Stimulated activated CD8-positive, alpha-beta memory T cell treated with anti-CD3 and anti-CD28 coated beads, Interleukin-4, amount 100 ng/mL, for 1 hour (primary cell): Measurements from ENCODE around the gene USF2.
"Not testable (repeated sequence)": the region's sequence is repeated elsewhere in the genome, so short reads cannot be mapped to it uniquely, and the experiment has no call there.

Experiments
- DNase-seq, 2 donors: peaks; one replicate each; pipeline ENCODE4 v3.0.0-alpha.2; 2020; ENCODE audit warnings: low read depth in 2 of 2, low spot score in 1 of 2

The USF2 gene, protein sequence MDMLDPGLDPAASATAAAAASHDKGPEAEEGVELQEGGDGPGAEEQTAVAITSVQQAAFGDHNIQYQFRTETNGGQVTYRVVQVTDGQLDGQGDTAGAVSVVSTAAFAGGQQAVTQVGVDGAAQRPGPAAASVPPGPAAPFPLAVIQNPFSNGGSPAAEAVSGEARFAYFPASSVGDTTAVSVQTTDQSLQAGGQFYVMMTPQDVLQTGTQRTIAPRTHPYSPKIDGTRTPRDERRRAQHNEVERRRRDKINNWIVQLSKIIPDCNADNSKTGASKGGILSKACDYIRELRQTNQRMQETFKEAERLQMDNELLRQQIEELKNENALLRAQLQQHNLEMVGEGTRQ

DNA sequence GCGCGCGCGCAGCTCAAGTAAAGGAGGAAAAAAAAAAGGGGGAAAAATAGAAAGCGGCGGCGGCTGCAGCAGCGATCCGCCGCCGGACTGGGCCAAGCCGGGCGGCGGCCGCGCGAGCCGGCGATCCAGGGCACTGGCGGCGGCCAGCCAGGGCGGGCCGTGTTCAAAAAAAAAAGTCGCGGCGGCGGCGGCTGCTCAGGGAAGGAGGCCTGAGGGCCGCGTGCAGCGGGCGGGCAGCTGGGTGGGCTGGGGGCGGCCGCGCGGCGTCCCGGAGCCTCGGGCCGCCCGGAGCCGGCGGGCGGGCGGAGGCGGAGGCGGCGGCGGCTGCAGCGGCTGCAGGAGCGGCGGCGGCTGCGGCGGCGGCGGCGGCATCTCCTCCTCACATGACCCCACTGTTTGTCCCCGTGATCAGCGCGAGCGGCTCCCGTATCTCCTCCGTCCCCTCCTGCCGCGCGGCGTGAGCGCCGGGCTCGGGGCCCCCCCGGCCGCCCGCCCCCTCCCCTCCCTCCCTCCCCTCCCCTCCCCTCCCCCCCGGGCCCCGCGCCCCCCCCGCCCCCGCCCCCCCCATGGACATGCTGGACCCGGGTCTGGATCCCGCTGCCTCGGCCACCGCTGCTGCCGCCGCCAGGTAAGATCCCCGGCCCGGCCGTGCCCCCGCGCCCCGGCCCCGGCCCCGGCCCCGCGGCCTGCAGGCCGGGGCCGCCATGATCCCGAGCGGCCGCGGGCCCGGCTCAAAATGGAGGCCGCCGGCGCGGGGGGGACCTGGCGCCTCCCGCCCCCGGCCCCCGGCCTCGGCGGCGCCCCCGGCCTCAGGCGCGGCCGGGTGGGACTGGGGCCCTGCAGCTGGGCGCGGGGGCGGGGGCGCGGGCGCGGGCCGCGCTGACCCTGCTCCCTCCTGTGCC lies at the start of gene USF2:
TSS of gene USF2 (plus strand) at position 427 of the 902 bp plus-strand sequence. CDS start at position 567, 140 bp downstream.
- DNase-seq: peak in 1 of 2 donors; percentile 23

DNA sequence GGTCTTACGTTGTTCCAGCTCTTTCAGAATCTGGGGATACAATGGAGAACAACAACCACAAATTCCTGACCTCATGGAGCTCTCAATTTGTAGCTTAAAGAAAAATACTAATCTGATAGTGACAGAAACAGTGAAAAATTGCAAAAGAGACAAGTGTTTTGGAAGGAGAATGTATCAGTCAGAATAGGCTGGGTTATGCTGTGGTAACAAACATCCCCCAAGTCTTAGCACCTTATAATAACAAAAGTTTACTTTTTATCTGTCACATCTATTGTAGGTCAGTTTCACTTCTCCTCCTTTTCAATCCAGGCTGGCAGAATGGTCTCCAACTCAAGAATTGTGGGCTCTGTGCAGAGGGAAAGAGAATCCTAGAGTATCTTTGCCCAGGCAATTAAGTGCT lies 49.8 kb upstream of the USF2 start:
- no peak for DNase-seq

DNA sequence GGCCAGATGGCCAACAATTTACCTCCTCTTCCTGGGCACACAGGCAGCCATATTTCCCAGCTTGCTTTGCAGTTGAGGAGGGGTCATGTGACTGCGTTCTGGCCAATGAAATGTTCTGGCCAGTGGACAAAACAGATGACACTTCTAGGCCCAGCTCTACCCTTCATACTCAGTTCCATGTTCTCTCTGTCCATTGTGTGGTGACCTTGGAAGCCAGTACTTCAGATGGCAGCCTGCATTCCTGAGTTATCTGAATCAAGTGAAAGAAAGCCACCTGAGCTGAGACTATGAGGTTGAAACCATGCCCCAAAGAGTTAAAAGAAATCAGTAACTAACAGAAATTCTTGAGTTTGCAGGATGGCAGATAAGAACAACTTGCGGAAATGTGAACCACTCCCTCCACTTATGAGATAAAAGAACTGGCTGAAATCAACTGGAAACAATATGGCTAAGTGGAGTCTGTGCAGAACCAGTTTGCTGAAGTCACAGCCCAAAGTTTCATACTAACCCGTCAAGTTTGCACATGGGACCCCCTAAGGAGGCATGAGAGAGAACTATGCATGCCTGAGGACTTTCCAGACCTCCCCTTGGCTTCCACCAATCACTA lies 48.3 kb upstream of the USF2 start:
- no peak for DNase-seq

DNA sequence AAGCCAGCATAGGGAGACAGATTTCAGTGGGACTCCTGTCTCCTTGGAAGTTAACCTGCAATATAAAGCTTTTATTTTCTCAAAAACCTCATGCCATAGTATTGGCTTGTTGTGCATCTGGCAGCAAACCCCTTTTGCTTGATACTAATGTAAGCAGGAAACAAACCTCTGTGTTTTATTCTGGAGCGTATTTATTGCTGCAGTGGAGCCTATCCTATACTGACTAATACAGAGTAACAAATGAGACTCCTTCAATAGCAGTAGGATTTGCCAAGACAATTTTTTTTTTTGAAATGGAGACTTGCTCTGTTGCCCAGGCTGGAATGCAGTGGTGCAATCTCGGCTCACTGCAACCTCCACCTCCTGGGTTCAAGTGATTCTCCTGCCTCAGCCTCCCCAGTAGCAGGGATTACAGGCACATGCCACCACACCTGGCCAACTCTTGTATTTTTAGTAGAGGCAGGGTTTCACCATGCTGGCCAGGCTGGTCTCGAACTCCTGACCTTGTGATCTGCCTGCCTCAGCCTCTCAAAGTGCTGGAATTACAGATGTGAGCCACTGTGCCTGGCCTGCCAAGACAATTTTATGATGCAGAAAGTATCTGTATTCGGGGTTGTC lies 47.7 kb upstream of the USF2 start:
- not testable (repeated sequence) for DNase-seq

DNA sequence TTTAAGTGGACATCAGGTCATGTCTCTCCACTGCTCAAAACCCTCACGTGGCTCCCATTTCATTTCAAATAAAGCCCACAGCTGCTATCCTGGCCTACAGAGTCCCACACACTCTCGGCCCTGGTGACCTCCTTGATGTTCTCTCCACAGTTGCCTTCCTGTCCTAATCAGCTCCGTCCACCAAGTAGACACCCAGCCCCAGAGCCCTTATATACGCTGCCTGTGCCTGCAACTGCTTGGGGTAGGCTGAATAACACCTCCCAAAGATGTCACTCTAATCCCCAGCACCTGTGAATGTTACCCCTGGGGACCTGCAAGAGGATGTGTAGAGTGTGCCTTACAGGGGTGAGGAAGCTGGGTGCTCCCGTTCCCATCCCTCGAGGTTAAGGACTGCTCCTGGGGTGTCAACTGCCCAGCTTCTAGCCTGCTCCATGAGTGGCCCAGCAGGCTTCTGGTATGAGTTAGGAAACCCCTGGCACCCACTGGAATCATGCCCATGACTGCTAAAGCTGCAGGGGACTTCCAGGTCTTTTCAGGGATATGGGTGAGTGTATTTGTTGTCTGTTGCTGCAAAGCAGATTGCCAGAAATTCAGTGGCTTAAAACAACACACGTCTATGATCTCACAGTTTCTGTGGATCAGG lies 46.3 kb upstream of the USF2 start:
- DNase-seq: no peak

DNA sequence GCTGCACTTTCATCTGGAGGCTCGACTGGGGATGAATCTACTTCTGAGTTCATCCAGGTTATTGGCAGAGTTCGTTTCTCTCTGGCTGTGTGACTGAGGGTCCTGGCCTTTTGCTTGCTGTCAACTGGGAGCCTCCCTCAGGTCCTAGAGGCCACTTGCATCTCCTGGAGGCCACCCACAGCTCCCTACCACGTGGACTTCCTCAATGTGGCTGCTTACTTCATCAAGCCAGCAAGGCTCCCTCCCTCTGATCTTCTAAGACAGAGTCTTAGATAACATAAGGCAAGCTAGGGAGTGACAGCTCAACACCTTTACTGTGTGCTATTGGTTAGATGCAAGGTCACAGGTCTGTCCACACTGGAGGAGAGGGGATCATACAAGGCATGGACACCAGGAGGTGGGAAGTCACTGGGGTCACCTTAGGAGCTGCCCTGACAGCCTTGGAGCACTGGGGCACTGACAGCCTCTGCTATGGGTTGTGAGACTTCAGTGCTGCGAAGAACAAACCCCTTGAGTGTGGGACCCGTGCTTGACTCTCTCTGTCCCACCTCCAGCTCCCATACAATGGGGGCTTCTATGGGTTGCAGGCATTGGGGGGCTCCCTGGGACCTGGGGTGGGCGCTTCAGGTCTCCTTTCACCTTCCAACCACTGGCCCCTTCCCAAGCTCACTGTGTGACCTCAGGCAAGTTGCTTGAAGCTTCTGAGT lies 45.5 kb upstream of the USF2 start:
- no peak for DNase-seq

DNA sequence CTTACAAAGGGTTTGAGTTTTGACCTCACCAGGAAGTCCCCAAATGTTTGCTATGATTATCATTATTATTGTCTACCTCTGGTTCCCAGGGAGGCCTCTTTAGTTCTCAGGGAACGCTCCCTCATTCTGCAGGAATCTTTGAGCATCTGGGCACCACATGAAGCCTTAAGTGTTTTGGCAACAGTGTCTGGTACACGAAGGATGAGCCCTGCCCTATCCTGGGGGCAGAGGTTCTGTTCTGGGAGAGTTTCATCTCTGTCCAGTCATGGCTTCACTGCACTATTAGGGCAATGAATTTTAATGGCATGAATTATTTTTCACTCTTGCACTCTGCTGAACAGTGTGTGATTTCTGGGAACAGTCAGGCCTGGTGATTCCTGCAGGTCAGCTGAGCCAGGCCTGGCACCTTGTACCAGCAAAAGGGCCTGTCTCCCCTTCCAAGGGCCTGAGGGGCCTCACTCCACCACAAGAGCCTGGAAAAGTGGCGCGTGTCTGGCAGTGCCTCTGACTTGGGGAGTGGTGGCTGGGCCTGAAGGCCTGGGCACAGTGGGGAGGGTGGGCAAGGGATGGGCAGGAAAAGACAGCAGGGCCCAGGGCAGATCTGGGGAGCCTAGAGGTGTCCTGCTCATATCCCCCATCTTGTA lies 44.8 kb upstream of the USF2 start:
- no peak for DNase-seq

DNA sequence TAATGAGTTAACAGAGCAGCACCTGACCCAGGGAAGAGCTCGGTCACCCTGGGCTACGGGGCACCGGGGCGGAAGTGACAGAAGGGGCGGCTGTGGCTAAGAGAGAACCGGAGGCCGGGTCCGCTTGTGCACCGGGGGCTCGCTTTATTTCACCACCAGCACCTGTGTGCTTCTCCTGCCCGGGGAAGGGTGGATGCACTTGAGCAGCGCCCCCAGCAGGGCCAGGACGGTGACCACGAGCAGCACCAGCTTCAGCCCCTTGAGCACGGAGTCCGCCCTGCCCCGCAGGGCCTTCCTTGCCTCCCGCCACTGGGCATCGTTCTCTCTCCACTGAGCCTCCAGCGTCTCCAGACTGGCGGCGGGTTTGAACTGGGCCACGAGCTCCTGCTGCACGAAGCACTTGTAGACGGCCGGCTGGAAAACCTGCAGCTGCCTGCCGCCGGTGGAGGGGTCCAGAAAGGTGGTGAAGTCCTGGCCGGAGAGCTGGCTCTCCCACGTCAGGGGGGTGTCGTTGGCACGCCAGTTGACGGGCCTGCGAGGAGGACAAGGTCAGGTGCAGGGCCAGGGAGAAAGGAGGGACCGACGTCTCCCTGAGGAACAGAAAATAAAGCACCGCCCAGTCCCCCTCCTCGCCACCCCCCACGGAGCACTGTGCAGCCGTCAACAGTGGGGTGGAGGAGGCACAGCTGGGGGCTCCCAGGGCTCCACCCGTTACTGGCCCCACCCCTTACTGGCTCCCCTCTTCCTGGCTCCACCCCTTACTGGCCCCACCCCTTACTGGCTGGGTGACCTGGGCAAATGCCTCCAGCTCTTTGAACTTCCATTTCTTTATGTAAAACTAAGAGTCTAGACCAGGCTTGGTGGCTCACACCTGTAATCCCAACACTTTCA lies 43.8 kb upstream of the USF2 start:
- no peak for DNase-seq

DNA sequence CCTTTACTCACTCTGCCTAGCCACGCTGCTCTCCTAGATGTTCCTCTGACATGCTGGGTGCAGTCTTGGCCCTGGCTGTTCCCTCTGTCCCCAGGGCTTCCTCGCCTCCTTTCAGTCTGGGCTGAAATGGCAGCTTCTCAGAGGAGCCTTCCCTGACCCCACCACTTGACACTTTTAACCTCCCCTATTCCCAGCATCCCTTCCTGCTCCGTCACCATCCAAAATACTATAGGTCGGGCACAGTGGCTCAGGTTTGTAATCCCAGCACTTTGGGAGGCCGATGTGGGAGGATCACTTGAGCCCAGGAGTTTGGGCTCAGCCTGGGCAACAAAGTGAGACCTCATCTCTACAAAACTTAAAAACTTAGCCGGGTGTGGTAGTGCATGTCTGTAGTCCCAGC lies 42.8 kb upstream of the USF2 start:
- DNase-seq: no peak

DNA sequence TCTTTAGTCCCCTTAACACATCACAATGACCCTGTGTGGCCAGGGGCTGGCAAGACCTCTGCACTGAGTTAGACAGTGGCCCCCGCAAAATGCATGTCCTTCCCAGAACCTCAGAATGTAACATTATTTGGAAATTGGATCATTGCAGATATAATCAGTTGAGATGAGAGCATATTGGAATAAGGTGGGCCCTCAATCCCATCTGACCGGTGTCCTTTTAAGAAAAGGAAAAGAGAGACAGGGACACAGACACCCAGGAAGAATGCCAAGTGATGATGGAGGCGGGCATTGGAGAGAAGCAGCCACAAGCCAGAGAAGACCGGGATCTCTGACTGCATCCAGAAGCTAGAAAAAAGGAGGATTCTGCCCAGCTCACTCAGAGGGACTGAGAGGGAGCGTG lies 42.0 kb upstream of the USF2 start:
- DNase-seq: no peak

DNA sequence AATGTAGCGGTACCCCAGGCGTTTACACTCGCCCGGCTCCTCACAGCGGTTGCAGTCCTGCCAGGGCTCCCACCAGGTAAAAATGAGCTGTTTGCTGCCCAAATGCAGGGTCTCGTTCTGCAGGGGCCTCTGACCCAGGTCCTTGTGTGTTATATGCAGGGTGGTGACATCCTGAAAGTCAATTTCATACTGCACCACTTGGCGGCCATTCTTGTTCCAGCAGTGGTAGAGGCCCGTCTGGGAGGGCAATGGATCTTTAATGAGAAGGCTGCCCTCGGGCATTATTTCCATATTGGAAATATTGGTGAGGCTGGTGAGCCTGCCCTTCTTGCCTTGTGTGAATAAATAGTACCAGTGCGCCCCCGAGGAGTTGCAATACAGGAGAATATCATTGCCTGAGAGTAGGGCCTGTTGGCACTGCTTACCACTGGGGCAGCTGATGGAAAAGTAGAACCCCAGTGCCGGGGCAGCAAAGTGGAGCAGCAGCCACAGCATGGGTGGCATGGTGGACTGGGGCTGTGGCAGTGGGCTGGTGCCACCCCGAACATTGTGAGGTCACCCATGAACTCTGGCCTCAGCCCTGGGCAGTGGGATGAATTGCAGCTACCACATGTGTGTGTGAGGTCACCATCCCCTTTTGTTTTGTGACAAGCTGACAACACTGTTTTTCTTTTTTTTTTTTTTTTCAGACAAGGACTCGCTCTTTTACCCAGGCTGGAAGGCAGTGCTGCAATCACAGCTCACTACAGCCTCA lies 40.4 kb upstream of the USF2 start, which contains the start of gene FAM187B:
TSS of gene FAM187B (minus strand) at position 563 of the 754 bp plus-strand sequence. CDS start at position 504, 59 bp downstream.
- DNase-seq: no peak

DNA sequence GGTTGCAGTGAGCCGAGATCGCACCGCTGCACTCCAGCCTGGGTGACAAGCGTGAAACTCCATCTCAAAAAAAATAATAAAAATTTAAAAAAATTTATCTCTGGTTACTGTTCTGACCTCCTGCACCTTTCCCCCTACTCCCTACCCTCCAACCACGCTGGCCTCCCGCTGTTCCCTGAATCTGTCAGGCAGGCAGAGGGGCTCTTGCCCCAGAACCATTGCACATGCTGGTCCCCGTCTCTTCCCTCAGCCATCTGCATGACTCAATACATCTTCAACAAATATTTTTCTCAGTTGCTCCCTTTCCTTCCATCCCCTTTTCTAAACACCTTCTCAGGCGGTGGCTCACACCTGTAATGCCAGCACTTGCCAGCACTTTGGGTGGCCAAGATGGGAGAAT lies 39.2 kb upstream of the USF2 start:
- DNase-seq: no peak

DNA sequence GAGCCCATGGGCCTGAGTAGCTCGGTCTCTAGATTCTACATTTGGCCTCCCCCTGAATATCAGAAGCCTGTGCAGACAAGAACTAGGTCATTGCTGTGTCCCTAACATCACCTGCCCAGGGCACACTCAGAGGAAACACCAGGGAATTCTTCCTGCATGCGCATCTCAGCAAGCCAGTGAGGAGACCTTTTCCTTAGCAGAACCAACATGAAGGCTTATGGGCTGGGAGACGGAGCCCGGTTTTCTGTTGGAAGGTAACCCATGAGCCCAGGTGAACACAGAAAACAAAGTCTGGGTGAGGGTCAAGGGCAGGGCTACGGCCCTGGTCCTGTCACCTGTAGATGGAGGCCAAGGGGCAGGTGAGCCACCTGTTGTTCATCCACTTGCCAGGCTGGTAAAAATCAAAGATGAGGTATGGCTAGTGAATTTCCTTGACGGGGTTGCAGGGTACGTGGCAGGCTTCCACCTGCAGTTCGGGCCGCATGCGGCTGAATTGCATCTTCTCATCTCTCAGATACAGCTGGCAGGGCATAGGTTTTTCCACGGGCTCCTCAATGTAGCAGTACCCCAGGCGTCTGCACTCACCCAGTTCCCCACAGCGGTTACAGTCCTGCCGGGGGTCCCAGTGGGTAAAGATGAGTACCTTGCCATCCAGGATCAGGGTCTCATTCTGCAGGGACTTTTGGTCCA lies 36.7 kb upstream of the USF2 start:
- no peak for DNase-seq

DNA sequence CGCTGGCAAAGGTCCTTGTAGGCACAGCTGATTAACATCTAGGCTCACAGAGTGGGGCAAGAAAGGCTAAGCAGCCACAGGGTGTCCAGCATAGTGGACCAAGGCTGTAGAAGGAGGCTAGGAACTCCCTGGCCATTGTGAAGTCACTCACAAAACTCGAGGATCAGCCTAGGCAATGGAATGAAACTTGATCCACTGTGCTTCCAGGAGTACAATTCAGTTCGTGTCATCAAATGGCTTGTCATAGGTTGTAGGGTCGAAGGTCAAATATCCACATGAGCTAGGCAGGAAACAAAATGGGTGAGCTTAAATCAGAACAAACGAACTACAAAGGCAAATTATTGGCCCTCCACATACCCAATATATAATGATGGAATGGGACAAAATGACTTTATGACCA lies 35.9 kb upstream of the USF2 start:
- no peak for DNase-seq

DNA sequence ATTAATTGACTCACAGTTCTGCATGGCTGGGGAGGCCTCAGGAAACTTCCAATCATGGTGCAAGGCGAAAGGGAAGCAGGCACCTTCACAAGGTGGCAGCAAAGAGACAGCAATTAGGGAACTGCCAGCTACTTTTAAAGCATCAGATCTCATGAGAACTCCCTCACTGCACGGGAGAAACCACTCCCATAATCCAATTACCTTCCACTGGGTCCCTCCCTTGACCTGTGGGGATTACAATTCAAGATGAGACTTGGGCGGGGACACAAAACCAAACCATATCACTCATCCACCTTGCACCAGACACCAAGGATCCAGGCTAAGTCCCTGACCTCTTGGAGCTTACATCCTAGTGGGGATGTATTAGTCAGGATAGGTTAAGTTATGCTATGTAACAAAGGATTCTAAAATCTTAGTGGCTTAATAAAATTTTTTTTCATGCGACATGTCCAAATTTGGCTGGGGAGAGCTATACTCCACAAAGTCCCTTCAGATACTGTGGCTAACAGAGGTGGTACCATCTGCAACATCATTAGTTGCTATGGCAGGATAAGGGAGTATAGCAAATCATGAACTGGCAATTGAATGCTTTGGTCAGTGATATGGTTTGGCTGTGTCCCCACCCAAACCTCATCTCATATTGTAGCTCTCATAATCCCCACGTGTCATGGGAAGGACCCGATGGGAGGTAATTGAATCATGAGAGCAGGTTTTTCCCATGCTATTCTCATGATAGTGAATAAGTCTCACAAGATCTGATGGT lies 31.9 kb upstream of the USF2 start:
- no peak for DNase-seq

DNA sequence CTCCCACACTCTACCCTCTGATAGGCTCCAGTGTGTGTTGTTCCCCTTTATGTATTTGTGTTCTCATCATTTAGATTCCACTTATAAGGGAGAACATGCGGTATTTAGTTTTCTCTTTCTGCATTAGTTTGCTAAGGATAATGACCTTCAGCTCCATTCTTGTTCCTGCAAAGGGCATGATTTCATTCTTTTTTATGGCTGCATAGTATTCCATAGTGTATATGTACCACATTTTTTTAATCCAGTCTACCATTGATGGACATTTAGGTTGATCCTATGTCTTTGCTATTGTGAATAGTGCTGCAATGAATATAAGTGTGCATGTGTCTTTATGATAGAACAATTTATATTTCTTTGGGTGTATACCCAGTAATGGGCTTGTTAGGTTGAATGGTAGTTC lies 29.2 kb upstream of the USF2 start:
- not testable (repeated sequence) for DNase-seq

DNA sequence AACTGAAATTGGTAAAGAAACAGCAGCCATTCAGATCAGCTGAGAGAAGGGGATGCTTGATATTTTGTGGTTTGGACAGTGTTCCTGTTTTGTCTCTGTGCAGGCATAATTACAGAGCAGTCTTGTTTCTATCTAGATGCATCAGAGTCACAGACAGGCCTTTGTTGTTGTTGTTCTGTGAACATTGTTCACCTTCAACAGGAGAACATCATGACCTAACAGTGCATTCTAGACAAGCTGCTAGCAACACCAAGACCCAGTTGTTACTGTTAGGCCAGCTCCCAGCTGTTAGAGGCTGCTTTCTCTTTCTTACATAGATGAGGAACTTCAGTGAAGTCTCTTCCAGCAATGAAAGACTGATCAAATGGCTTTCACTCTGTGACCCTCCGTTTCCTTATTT lies 28.4 kb upstream of the USF2 start:
- DNase-seq: no peak
